Left renal cortex interstitium (tissue), 4 donors: ENCODE measurements around the gene FAIM. TPM values are rescaled to one million over a fixed set of nuclear protein-coding genes. Genes with fewer than 3 reads are reported as not detected.
"Not testable (repeated sequence)": the region's sequence is repeated elsewhere in the genome, so short reads cannot be mapped to it uniquely, and the experiment has no call there.

Experiments
- DNase-seq, 4 donors: peaks; one replicate each; pipeline ENCODE4 v3.0.0-alpha.2; 2013; ENCODE audit warnings: low read depth in 4 of 4, low spot score in 2 of 4, missing footprints in 1 of 4
- polyA plus RNA-seq, 4 donors: library from polyadenylated mRNA; unstranded; fragments of 120-200 nt; gene quantifications; one replicate each; pipeline ENCODE4 v1.2.1, GENCODE V29; 2013; ENCODE audit not compliant: insufficient read length in 4 of 4

The FAIM gene
- polyA plus RNA-seq, 4 donors: 28.7 to 39.0 (median 30.2) TPM

GRCh38 chr3:138600100-138600745, 8.3 kb upstream of the FAIM start:
- no peak for DNase-seq

GRCh38 chr3:138601661-138602060, 6.9 kb upstream of the FAIM start:
- not testable (repeated sequence) for DNase-seq

- DNase-seq: not testable (repeated sequence)
Measured at GRCh38 chr3:138604106-138604595, 4.4 kb upstream of the FAIM start.

GRCh38 chr3:138609898-138610266, 1.3 kb downstream of the FAIM start:
- no peak for DNase-seq

GRCh38 chr3:138615462-138615861, 6.9 kb downstream of the FAIM start:
- no peak for DNase-seq

- DNase-seq: no peak
Measured at GRCh38 chr3:138620431-138620830, 11.9 kb downstream of the FAIM start.

GRCh38 chr3:138624518-138624917, 15.9 kb downstream of the FAIM start:
- DNase-seq: no peak

- no peak for DNase-seq
Measured at GRCh38 chr3:138625707-138626365, 17.3 kb downstream of the FAIM start.

- no peak for DNase-seq
Measured at GRCh38 chr3:138629526-138629925, 21.0 kb downstream of the FAIM start.

GRCh38 chr3:138638641-138639040, 30.1 kb downstream of the FAIM start:
- no peak for DNase-seq

GRCh38 chr3:138640537-138640936, 32.0 kb downstream of the FAIM start:
- DNase-seq: no peak

GRCh38 chr3:138642226-138642926, 33.8 kb downstream of the FAIM start:
- DNase-seq: no peak

- no peak for DNase-seq
Measured at GRCh38 chr3:138642927-138643253, 34.3 kb downstream of the FAIM start.

- DNase-seq: no peak
Measured at GRCh38 chr3:138646008-138646407, 37.4 kb downstream of the FAIM start.

GRCh38 chr3:138646513-138646912, 37.9 kb downstream of the FAIM start:
- DNase-seq: no peak

- no peak for DNase-seq
Measured at GRCh38 chr3:138649134-138649533, 40.6 kb downstream of the FAIM start.

GRCh38 chr3:138653567-138653966, 45.0 kb downstream of the FAIM start:
- no peak for DNase-seq

- no peak for DNase-seq
Measured at GRCh38 chr3:138657508-138657907, 48.9 kb downstream of the FAIM start.

GRCh38 chr3:138668107-138668506, 59.5 kb downstream of the FAIM start:
- DNase-seq: no peak

GRCh38 chr3:138670407-138670806, 61.8 kb downstream of the FAIM start:
- no peak for DNase-seq

GRCh38 chr3:138673641-138674530, 65.3 kb downstream of the FAIM start:
- DNase-seq: no peak
